ENCODE data around the gene SMYD2. TPM values are rescaled to one million over a fixed set of nuclear protein-coding genes. Genes with fewer than 3 reads are reported as not detected.

Gene SMYD2
- total RNA-seq, 1 experiment from 2014 or later: 25.8 TPM

DNA sequence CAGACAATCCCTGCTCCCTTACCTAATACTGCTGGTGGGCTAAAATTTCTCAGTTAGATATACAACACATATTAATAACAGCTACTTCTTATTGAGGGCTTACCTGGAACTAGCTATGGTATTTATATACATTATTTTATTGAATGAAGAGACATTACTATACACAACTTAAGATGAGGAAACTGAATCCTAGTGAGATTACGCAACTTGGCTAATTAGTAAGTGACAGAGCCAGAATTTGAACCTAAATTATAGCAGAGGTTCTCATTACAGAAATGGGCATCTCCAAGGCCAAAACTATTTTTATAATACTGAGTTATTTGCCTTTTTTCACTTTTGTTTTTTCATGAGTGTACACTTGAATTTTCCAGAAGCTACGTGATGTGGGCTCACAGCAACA, 44.5 kb upstream of the SMYD2 start:
- TF ChIP-seq EZH2 (IDR thresholded peaks at IDR 0.05; ENCODE audit: borderline replicate concordance, low read depth, low read length, poor library complexity, severe bottlenecking): no peak
- TF ChIP-seq, protein P1, sequence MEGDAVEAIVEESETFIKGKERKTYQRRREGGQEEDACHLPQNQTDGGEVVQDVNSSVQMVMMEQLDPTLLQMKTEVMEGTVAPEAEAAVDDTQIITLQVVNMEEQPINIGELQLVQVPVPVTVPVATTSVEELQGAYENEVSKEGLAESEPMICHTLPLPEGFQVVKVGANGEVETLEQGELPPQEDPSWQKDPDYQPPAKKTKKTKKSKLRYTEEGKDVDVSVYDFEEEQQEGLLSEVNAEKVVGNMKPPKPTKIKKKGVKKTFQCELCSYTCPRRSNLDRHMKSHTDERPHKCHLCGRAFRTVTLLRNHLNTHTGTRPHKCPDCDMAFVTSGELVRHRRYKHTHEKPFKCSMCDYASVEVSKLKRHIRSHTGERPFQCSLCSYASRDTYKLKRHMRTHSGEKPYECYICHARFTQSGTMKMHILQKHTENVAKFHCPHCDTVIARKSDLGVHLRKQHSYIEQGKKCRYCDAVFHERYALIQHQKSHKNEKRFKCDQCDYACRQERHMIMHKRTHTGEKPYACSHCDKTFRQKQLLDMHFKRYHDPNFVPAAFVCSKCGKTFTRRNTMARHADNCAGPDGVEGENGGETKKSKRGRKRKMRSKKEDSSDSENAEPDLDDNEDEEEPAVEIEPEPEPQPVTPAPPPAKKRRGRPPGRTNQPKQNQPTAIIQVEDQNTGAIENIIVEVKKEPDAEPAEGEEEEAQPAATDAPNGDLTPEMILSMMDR (conservative IDR thresholded peaks at IDR 0.05; ENCODE audit: low read depth, low read length): no peak
- no TSS peak for BruUV-seq (replicated peaks)
- ChIA-PET CTCF (no interaction called here), POLR2A (ENCODE audit: low non-redundant PET) (no interaction called here)
- H3K27me3 ChIP-seq (replicated peaks; ENCODE audit: insufficient read depth, low read depth, low read length, poor library complexity): peaks cover 35% of the 10 kb centered on the region
- no peak overlapping the region for H3K4me3 ChIP-seq (ENCODE audit: low read depth, low read length, poor library complexity, severe bottlenecking)
- intact Hi-C loops (cut with micrococcal nuclease; ENCODE audit: unreplicated experiment): no loop called here
- no peak overlapping the region for H3K27ac ChIP-seq (ENCODE audit: low read depth, low read length, poor library complexity, severe bottlenecking)
- no peak for DNase-seq (ENCODE audit: low spot score)
- no peaks in the 10 kb centered on the region for H3K9me3 ChIP-seq (ENCODE audit: low read depth, low read length, poor library complexity, severe bottlenecking)
- H3K4me1 ChIP-seq (ENCODE audit: insufficient read depth, low read length, poor library complexity, severe bottlenecking): no peaks in the 10 kb centered on the region
- no peaks in the 10 kb centered on the region for H3K36me3 ChIP-seq (ENCODE audit: insufficient read depth, low read length, poor library complexity, severe bottlenecking)

DNA sequence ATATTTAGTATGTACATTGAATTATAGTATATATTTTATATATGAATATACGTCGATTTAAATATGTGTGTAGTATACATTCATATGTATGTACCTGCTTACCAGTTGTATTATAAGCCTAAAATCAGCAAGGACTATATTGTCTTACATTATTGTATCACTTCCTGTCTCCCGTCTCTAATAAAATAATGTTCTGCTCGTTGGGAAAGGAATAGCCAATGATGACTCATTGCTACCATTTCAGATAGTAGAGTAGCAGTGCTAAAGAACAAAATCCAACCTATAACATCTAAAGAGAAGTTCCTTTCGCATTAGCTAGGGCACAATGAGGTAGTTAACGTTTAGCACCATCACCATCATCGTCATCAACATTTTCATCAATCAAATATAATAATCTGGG, 39.9 kb upstream of the SMYD2 start:
- H3K4me3 ChIP-seq (ENCODE audit: low read depth, low read length, poor library complexity, severe bottlenecking): no peak overlapping the region
- no peaks in the 10 kb centered on the region for H3K36me3 ChIP-seq (ENCODE audit: insufficient read depth, low read length, poor library complexity, severe bottlenecking)
- H3K27ac ChIP-seq (ENCODE audit: low read depth, low read length, poor library complexity, severe bottlenecking): no peak overlapping the region
- ChIA-PET CTCF (no interaction called here), POLR2A (ENCODE audit: low non-redundant PET) (no interaction called here)
- no peaks in the 10 kb centered on the region for H3K4me1 ChIP-seq (ENCODE audit: insufficient read depth, low read length, poor library complexity, severe bottlenecking)
- no peak for TF ChIP-seq EZH2 (IDR thresholded peaks at IDR 0.05; ENCODE audit: borderline replicate concordance, low read depth, low read length, poor library complexity, severe bottlenecking)
- TF ChIP-seq, protein P1 (conservative IDR thresholded peaks at IDR 0.05; ENCODE audit: low read depth, low read length): no peak
- intact Hi-C loops (cut with micrococcal nuclease; ENCODE audit: unreplicated experiment): no loop called here
- peaks cover 13% of the 10 kb centered on the region for H3K27me3 ChIP-seq (replicated peaks; ENCODE audit: insufficient read depth, low read depth, low read length, poor library complexity)
- BruUV-seq (replicated peaks): no TSS peak
- DNase-seq (ENCODE audit: low spot score): peak; percentile 20
- no peaks in the 10 kb centered on the region for H3K9me3 ChIP-seq (ENCODE audit: low read depth, low read length, poor library complexity, severe bottlenecking)

DNA sequence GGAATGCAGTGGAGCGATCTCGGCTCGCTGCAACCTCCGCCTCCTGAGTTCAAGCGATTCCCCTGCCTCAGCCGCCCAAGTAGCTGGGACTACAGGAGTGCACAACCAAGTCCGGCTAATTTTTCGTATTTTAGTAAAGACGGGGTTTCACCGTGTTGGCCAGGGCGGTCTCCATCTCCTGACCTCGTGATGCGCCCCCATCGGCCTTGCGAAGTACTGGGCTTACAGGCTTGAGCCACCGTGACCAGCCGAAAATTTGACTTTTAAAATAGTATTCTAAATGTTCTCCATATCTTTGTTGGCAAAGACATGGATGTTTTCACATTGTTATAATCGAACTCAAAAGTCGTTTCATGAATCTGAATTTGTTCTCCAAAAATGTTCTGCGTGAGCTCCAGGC, 36.7 kb upstream of the SMYD2 start:
- Histone ChIP-seq H3K4me1 (ENCODE audit: insufficient read depth, low read length, poor library complexity, severe bottlenecking) (no peaks in the 10 kb centered on the region), H3K36me3 (ENCODE audit: insufficient read depth, low read length, poor library complexity, severe bottlenecking) (no peaks in the 10 kb centered on the region), H3K27ac (ENCODE audit: low read depth, low read length, poor library complexity, severe bottlenecking) (no peak overlapping the region), H3K9me3 (ENCODE audit: low read depth, low read length, poor library complexity, severe bottlenecking) (no peaks in the 10 kb centered on the region), H3K27me3 (replicated peaks; ENCODE audit: insufficient read depth, low read depth, low read length, poor library complexity) (peaks cover 5% of the 10 kb centered on the region), H3K4me3 (ENCODE audit: low read depth, low read length, poor library complexity, severe bottlenecking) (no peak overlapping the region)
- no TSS peak for BruUV-seq (replicated peaks)
- POLR2A ChIA-PET (ENCODE audit: low non-redundant PET): no interaction called here
- CTCF ChIA-PET: no interaction called here
- DNase-seq (ENCODE audit: low spot score): no peak
- intact Hi-C loops (cut with micrococcal nuclease; ENCODE audit: unreplicated experiment): no loop called here
- TF ChIP-seq, protein P1 (conservative IDR thresholded peaks at IDR 0.05; ENCODE audit: low read depth, low read length): no peak
- no peak for TF ChIP-seq EZH2 (IDR thresholded peaks at IDR 0.05; ENCODE audit: borderline replicate concordance, low read depth, low read length, poor library complexity, severe bottlenecking)

Measured in A673 (cell line).